ENCODE measurements around the gene ETNK2. TPM values are rescaled to one million over a fixed set of nuclear protein-coding genes. Genes with fewer than 3 reads are reported as not detected.

The ETNK2 gene
- polyA plus RNA-seq, 3 donors = not detected

DNA sequence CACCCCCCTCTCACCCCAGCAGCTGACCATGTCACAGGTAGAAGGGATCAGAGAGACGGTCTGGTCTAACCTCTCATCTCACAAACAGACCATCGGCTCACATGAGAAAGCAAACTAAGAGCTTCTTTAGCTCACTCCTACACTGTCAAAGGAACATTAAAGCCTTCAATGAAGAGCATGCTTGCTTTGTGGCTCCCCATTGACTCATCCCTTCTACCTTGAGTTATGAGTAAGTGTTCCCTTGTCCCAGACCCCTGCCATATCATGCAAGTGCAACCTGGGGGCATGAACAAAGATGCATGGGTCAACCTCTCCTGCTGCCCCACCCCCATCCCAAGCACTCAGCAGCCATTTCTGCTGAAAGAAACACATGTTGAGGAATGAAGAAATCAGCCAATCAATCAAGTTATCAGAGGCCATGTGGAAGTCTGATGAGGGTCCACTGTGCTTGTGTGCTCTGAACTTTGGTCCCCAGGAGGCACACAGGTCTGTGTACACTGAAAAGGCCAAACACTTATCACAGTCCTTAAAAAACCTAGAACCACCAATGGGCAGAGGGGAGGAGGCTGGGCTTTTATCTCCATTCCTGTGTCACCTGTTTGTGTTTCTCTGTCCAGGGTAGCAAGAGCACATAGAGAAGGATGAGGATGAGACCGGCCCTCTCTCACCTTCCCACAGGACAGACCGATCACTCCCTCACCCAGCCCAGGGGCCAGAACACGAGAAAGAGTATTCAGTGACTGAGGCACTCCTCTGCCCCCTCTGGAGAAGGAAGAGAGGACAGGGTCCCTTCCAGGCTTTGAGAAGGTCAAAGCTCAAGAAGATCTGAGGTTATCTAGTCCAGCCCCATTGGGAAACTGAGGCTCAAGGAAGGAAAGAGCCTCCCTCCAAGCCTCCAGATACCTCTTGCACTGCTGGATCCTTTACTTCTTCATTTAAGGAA lies 9.5 kb downstream of the ETNK2 start:
- TF ChIP-seq, protein P1, sequence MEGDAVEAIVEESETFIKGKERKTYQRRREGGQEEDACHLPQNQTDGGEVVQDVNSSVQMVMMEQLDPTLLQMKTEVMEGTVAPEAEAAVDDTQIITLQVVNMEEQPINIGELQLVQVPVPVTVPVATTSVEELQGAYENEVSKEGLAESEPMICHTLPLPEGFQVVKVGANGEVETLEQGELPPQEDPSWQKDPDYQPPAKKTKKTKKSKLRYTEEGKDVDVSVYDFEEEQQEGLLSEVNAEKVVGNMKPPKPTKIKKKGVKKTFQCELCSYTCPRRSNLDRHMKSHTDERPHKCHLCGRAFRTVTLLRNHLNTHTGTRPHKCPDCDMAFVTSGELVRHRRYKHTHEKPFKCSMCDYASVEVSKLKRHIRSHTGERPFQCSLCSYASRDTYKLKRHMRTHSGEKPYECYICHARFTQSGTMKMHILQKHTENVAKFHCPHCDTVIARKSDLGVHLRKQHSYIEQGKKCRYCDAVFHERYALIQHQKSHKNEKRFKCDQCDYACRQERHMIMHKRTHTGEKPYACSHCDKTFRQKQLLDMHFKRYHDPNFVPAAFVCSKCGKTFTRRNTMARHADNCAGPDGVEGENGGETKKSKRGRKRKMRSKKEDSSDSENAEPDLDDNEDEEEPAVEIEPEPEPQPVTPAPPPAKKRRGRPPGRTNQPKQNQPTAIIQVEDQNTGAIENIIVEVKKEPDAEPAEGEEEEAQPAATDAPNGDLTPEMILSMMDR (IDR thresholded peaks at IDR 0.05) = no peak
- H3K4me2 ChIP-seq (replicated peaks; ENCODE audit: extremely low read depth, low read length, poor library complexity, severe bottlenecking) = no peak overlapping the region
- Mint-ChIP-seq H3K4me3 (no peak overlapping the region), H3K9me3 (no peaks in the 10 kb centered on the region), H3K36me3 (no peaks in the 10 kb centered on the region), H3K27ac (no peak overlapping the region), H3K4me1 (no peaks in the 10 kb centered on the region), H3K27me3 (ENCODE audit: low read depth in 3 of 3) (peaks cover 7 to 9% (median 7%) of the 10 kb centered on the region in 3 donors)
- no peak overlapping the region for H3K27ac ChIP-seq (ENCODE audit: low read depth in 1 of 2, low read length in 2 of 2)
- 90% methylated on average over 2 of the region's 5 CpGs for WGBS (ENCODE audit: insufficient coverage)
- H3K79me2 ChIP-seq (ENCODE audit: insufficient read depth, low read length) = no peaks in the 10 kb centered on the region
- H3K36me3 ChIP-seq (replicated peaks in 1 of 2; ENCODE audit: control insufficient read depth in 1 of 2, insufficient read depth in 2 of 2, low read length in 2 of 2) = no peaks in the 10 kb centered on the region
- DNase-seq = no peak
- H3K27me3 ChIP-seq (ENCODE audit: control insufficient read depth in 2 of 2, insufficient read depth in 2 of 2, low read length in 2 of 2) = no peaks in the 10 kb centered on the region
- no peak overlapping the region for H3K4me3 ChIP-seq (replicated peaks in 1 of 3; ENCODE audit: low read depth in 2 of 3, low read length in 3 of 3)
- no peaks in the 10 kb centered on the region for H4K20me1 ChIP-seq (ENCODE audit: insufficient read depth, low read length)
- no peaks in the 10 kb centered on the region for H3K4me1 ChIP-seq (ENCODE audit: control insufficient read depth in 1 of 2, insufficient read depth in 2 of 2, low read length in 2 of 2)
- H3K9ac ChIP-seq (ENCODE audit: insufficient read depth, low read length, poor library complexity, severe bottlenecking) = no peak overlapping the region
- H3K9me3 ChIP-seq (replicated peaks in 1 of 2; ENCODE audit: control insufficient read depth in 1 of 2, insufficient read depth in 1 of 2, low read length in 2 of 2) = no peaks in the 10 kb centered on the region
- intact Hi-C loops (cut with micrococcal nuclease) = no loop called here
- H2AFZ ChIP-seq (ENCODE audit: insufficient read depth, low read depth, low read length, poor library complexity, severe bottlenecking) = no peak overlapping the region

DNA sequence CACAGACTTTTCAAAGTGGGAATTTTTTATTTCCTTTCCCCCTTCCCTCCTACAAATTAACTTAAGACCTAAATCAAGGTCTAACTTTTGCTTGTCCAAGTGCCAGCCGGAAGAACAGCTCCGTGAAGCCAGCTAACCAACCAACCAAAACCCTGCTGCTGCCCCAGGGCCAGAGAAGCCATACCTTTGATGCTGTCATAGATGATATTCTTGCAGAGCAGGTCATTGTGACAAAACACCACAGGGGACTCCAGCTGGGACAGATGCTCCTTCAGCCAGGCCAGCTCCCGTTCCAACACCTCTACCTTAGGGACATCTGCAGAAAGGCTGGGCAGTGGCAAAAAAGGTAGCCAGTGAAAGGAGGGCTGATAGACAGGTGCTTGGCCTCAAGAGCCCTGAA lies 10.7 kb downstream of the ETNK2 start:
- Mint-ChIP-seq H3K27me3 (ENCODE audit: low read depth in 3 of 3) (peaks cover 7 to 11% (median 10%) of the 10 kb centered on the region in 3 donors), H3K27ac (no peak overlapping the region), H3K36me3 (no peaks in the 10 kb centered on the region), H3K4me1 (no peaks in the 10 kb centered on the region), H3K4me3 (no peak overlapping the region), H3K9me3 (no peaks in the 10 kb centered on the region)
- Histone ChIP-seq H4K20me1 (ENCODE audit: insufficient read depth, low read length) (no peaks in the 10 kb centered on the region), H3K36me3 (replicated peaks in 1 of 2; ENCODE audit: control insufficient read depth in 1 of 2, insufficient read depth in 2 of 2, low read length in 2 of 2) (no peaks in the 10 kb centered on the region), H3K9ac (ENCODE audit: insufficient read depth, low read length, poor library complexity, severe bottlenecking) (no peak overlapping the region), H3K79me2 (ENCODE audit: insufficient read depth, low read length) (no peaks in the 10 kb centered on the region), H3K4me1 (ENCODE audit: control insufficient read depth in 1 of 2, insufficient read depth in 2 of 2, low read length in 2 of 2) (no peaks in the 10 kb centered on the region), H3K9me3 (replicated peaks in 1 of 2; ENCODE audit: control insufficient read depth in 1 of 2, insufficient read depth in 1 of 2, low read length in 2 of 2) (no peaks in the 10 kb centered on the region), H3K27ac (ENCODE audit: low read depth in 1 of 2, low read length in 2 of 2) (no peak overlapping the region), H2AFZ (ENCODE audit: insufficient read depth, low read depth, low read length, poor library complexity, severe bottlenecking) (no peak overlapping the region), H3K4me2 (replicated peaks; ENCODE audit: extremely low read depth, low read length, poor library complexity, severe bottlenecking) (no peak overlapping the region), H3K4me3 (replicated peaks in 1 of 3; ENCODE audit: low read depth in 2 of 3, low read length in 3 of 3) (no peak overlapping the region), H3K27me3 (ENCODE audit: control insufficient read depth in 2 of 2, insufficient read depth in 2 of 2, low read length in 2 of 2) (no peaks in the 10 kb centered on the region)
- DNase-seq = no peak
- WGBS (ENCODE audit: insufficient coverage) = 100% methylated on average over 3 of the region's 3 CpGs
- TF ChIP-seq, protein P1 (IDR thresholded peaks at IDR 0.05) = no peak
- intact Hi-C loops (cut with micrococcal nuclease) = no loop called here
